H1 (cell line): ENCODE data around the gene STK31. TPM values are rescaled to one million over a fixed set of nuclear protein-coding genes. Genes with fewer than 3 reads are reported as not detected.

ENCODE experiments used
- CTCF ChIA-PET: fragments of 300-600 bp; sonication (Branson Sonifier 250); formaldehyde crosslinking; loops from one replicate; lab custom pipeline; 2021; ENCODE audit not compliant: partially characterized antibody; lab: Charles Lee
- POLR2A ChIA-PET: fragments of 300-600 bp; sonication (Branson Sonifier 250); formaldehyde crosslinking; loops from one replicate; lab custom pipeline; 2021; ENCODE audit warnings: inconsistent platforms; ENCODE audit not compliant: partially characterized antibody; lab: Charles Lee
- DNase-seq, 2 experiments: peaks; one replicate each; pipeline versions ENCODE4 v3.0.0 to v3.0.0-alpha.2; 2010 to 2022; ENCODE audit warnings: low spot score in 2 of 2, low read depth in 1 of 2, mixed read lengths in 1 of 2
- FAIRE-seq: peaks from 2 replicates; lab custom pipeline; 2011; peaks lifted over from hg19 to GRCh38; lab: Jason Lieb, UNC
- H2AFZ ChIP-seq: 2 replicates; pipeline ENCODE4 v1.8.1; 2012; ENCODE audit warnings: low read length, inconsistent platforms
- H2AK5ac ChIP-seq: 2 replicates; pipeline ENCODE4 v1.6.1; 2013; ENCODE audit warnings: low read depth, low read length
- H2BK120ac ChIP-seq: replicated peaks from 2 replicates; pipeline ENCODE3; 2013; ENCODE audit warnings: low read depth, low read length, inconsistent platforms
- H2BK12ac ChIP-seq: 2 replicates; pipeline ENCODE4 v1.6.1; 2013; ENCODE audit warnings: low read depth, low read length
- H2BK15ac ChIP-seq: 2 replicates; pipeline ENCODE4 v1.6.1; 2013; ENCODE audit warnings: low read length
- H2BK20ac ChIP-seq: 2 replicates; pipeline ENCODE4 v1.6.1; 2013; ENCODE audit warnings: low read length
- H2BK5ac ChIP-seq: 2 replicates; pipeline ENCODE4 v1.6.1; 2013; ENCODE audit warnings: low read depth, low read length
- H3K14ac ChIP-seq: 2 replicates; pipeline ENCODE4 v1.6.1; 2013; ENCODE audit warnings: inconsistent platforms; ENCODE audit not compliant: insufficient read length
- H3K18ac ChIP-seq: 2 replicates; pipeline ENCODE4 v1.6.1; 2013; ENCODE audit warnings: low read length; ENCODE audit errors: extremely low read depth
- H3K23ac ChIP-seq: 2 replicates; pipeline ENCODE4 v1.6.1; 2013; ENCODE audit warnings: inconsistent platforms; ENCODE audit not compliant: insufficient read length
- H3K23me2 ChIP-seq: 2 replicates; pipeline ENCODE4 v1.6.1; 2013; ENCODE audit warnings: low read depth, low read length
- H3K27ac ChIP-seq: 2 replicates; pipeline ENCODE4 v1.6.1; 2011; ENCODE audit warnings: low read depth, low read length, inconsistent platforms
- H3K27me3 ChIP-seq, 4 experiments: replicated peaks in 1 of 4; 1 replicate in 1 of 4; 2 replicates in 3 of 4; pipeline versions ENCODE4 v1.6.1 to v1.8.1; 2011 to 2013; ENCODE audit warnings: low read length in 3 of 4, mild to moderate bottlenecking in 3 of 4, inconsistent platforms in 2 of 4, mixed read lengths in 2 of 4, moderate library complexity in 1 of 4; ENCODE audit not compliant: control insufficient read depth in 3 of 4, insufficient read depth in 3 of 4; ENCODE audit errors: extremely low read depth in 1 of 4
- H3K36me3 ChIP-seq, 4 experiments: 2 replicates each; pipeline versions ENCODE4 v1.6.1 to v1.8.1; 2011 to 2013; ENCODE audit warnings: mild to moderate bottlenecking in 4 of 4, low read length in 3 of 4, moderate library complexity in 2 of 4, control low read depth in 1 of 4, inconsistent platforms in 1 of 4; ENCODE audit not compliant: insufficient read depth in 4 of 4, control insufficient read depth in 2 of 4
- H3K4ac ChIP-seq: replicated peaks from 2 replicates; pipeline ENCODE3; 2013; ENCODE audit warnings: low read length, low read depth, mixed read lengths, inconsistent platforms; ENCODE audit not compliant: insufficient read length
- H3K4me1 ChIP-seq, 4 experiments: replicated peaks in 1 of 4; 1 replicate in 1 of 4; 2 replicates in 3 of 4; pipeline versions ENCODE4 v1.6.1 to v1.8.1; 2011 to 2013; ENCODE audit warnings: low read length in 3 of 4, inconsistent platforms in 2 of 4, mixed read lengths in 1 of 4; ENCODE audit not compliant: insufficient read depth in 4 of 4, control insufficient read depth in 3 of 4
- H3K4me2 ChIP-seq, 2 experiments: 2 replicates each; pipeline versions ENCODE4 v1.6.1 to v1.8.1; 2011 to 2013; ENCODE audit warnings: low read depth in 2 of 2, low read length in 2 of 2, control low read depth in 1 of 2, inconsistent platforms in 1 of 2, mild to moderate bottlenecking in 1 of 2; ENCODE audit not compliant: insufficient read depth in 1 of 2
- H3K4me3 ChIP-seq, 4 experiments: fragments of 200-600, 300-600 bp in 1 of 4; sonication (generic), shearing (Covaris generic), sonication (Bioruptor Twin) in 1 of 4; 2 replicates each; pipeline versions ENCODE4 v1.5.1 to v1.8.1; 2011 to 2016; ENCODE audit warnings: low read length in 4 of 4, low read depth in 3 of 4, control low read depth in 2 of 4, inconsistent platforms in 2 of 4, mild to moderate bottlenecking in 2 of 4, mixed read lengths in 1 of 4, moderate library complexity in 1 of 4; ENCODE audit not compliant: insufficient read depth in 2 of 4; ENCODE audit errors: extremely low read depth in 1 of 4
- H3K56ac ChIP-seq: replicated peaks from 2 replicates; pipeline ENCODE3; 2013; ENCODE audit warnings: low read depth, mild to moderate bottlenecking, mixed read lengths, low read length, inconsistent platforms; ENCODE audit not compliant: insufficient read length
- H3K79me1 ChIP-seq: 2 replicates; pipeline ENCODE4 v1.6.1; 2013; ENCODE audit warnings: low read depth, low read length, control low read depth
- H3K79me2 ChIP-seq, 2 experiments: 2 replicates each; pipeline versions ENCODE4 v1.6.1 to v1.8.1; 2012 to 2013; ENCODE audit warnings: low read length in 2 of 2, mild to moderate bottlenecking in 2 of 2, inconsistent platforms in 1 of 2; ENCODE audit not compliant: insufficient read depth in 2 of 2, control insufficient read depth in 1 of 2
- H3K9ac ChIP-seq, 4 experiments: replicated peaks in 1 of 4; 1 replicate in 1 of 4; 2 replicates in 3 of 4; pipeline versions ENCODE4 v1.6.1 to v1.8.1; 2011 to 2013; ENCODE audit warnings: low read depth in 3 of 4, low read length in 3 of 4, control low read depth in 2 of 4, mild to moderate bottlenecking in 2 of 4, moderate library complexity in 2 of 4, inconsistent platforms in 1 of 4; ENCODE audit errors: extremely low read depth in 1 of 4
- H3K9me3 ChIP-seq, 2 experiments: 2 replicates each; pipeline versions ENCODE4 v1.6.1 to v1.8.1; 2012 to 2013; ENCODE audit warnings: mild to moderate bottlenecking in 2 of 2, moderate library complexity in 2 of 2, control low read depth in 1 of 2, inconsistent platforms in 1 of 2, low read depth in 1 of 2, low read length in 1 of 2, mixed read lengths in 1 of 2; ENCODE audit not compliant: insufficient read depth in 2 of 2
- H4K20me1 ChIP-seq, 2 experiments: replicated peaks in 1 of 2; 2 replicates each; pipeline versions ENCODE3 to v1.8.1; 2011 to 2013; ENCODE audit warnings: inconsistent platforms in 2 of 2, low read length in 2 of 2, mild to moderate bottlenecking in 1 of 2; ENCODE audit not compliant: insufficient read depth in 2 of 2, control insufficient read depth in 1 of 2
- H4K5ac ChIP-seq: 2 replicates; pipeline ENCODE4 v1.6.1; 2013; ENCODE audit warnings: low read length, low read depth, mixed read lengths, inconsistent platforms; ENCODE audit not compliant: insufficient read length
- H4K8ac ChIP-seq: 2 replicates; pipeline ENCODE4 v1.8.0; 2013; ENCODE audit warnings: mild to moderate bottlenecking, moderate library complexity, low read length, inconsistent platforms; ENCODE audit not compliant: insufficient read depth; ENCODE audit errors: extremely low read depth
- H4K91ac ChIP-seq: replicated peaks from 2 replicates; pipeline ENCODE3; 2013; ENCODE audit warnings: low read length, mixed read lengths, inconsistent platforms; ENCODE audit not compliant: insufficient read length
- EGR1 ChIP-seq: IDR thresholded peaks from 2 replicates; pipeline ENCODE4 v1.6.1; 2011; ENCODE audit warnings: low read depth, low read length, borderline replicate concordance
- NANOG ChIP-seq: IDR thresholded peaks from 2 replicates; pipeline ENCODE4 v1.6.1; 2011; ENCODE audit warnings: low read length, low read depth, mild to moderate bottlenecking, inconsistent platforms; ENCODE audit not compliant: insufficient read depth, poor library complexity, severe bottlenecking
- NRF1 ChIP-seq: IDR thresholded peaks from 2 replicates; pipeline ENCODE4 v1.6.1; 2011; ENCODE audit warnings: mild to moderate bottlenecking, low read depth, low read length, improper control_type of control experiment
- POLR2A ChIP-seq, 2 experiments: IDR thresholded peaks; 1 replicate in 1 of 2; 2 replicates in 1 of 2; pipeline ENCODE4 v1.6.1; 2011; ENCODE audit warnings: low read depth in 2 of 2, low read length in 2 of 2, mild to moderate bottlenecking in 2 of 2; ENCODE audit errors: control extremely low read depth in 1 of 2
- RAD21 ChIP-seq, 2 experiments: IDR thresholded peaks in 1 of 2; conservative IDR thresholded peaks in 1 of 2; 2 replicates each; pipeline ENCODE4 v1.6.1; 2011; ENCODE audit warnings: low read depth in 2 of 2, low read length in 2 of 2, improper control_type of control experiment in 1 of 2, inconsistent platforms in 1 of 2, mild to moderate bottlenecking in 1 of 2, moderate library complexity in 1 of 2
- SRF ChIP-seq: IDR thresholded peaks from 2 replicates; pipeline ENCODE4 v1.6.1; 2011; ENCODE audit warnings: mild to moderate bottlenecking, low read depth, low read length, moderate library complexity
- TEAD4 ChIP-seq: IDR thresholded peaks from 2 replicates; pipeline ENCODE4 v1.6.1; 2012; ENCODE audit warnings: low read depth, low read length, inconsistent platforms, mixed read lengths
- YY1 ChIP-seq: IDR thresholded peaks from 2 replicates; pipeline ENCODE4 v1.6.1; 2011; ENCODE audit warnings: low read depth, mild to moderate bottlenecking, low read length
- WGBS, 2 experiments: shearing (Covaris generic) in 1 of 2; methylation state at CpG; one replicate each; pipeline versions ENCODE4 v1.1.6 to v1.1.7; 2013 to 2015; ENCODE audit warnings: low lambda C conversion rate in 2 of 2, mixed read lengths in 2 of 2, inconsistent platforms in 1 of 2, low coverage in 1 of 2, missing lambda C conversion rate in 1 of 2; ENCODE audit not compliant: insufficient replicate concordance in 2 of 2, insufficient coverage in 1 of 2, insufficient read length in 1 of 2; ENCODE audit errors: extremely low coverage in 1 of 2, missing lambda C conversion rate in 1 of 2; 5-methylcytosine and 5-hydroxymethylcytosine counted together
- polyA plus RNA-seq, 7 experiments: library from polyadenylated mRNA; depleted of rRNA in 3 of 7; stranded (reverse) in 5 of 7; unstranded in 2 of 7; fragments of >200 nt in 5 of 7; fragments of 200-250 nt in 2 of 7; gene quantifications; 1 replicate in 5 of 7; 2 replicates in 1 of 7; 4 replicates in 1 of 7; pipeline versions ENCODE4 v1.2.1 to v1.2.3, GENCODE V29; 2011 to 2013; ENCODE audit warnings: missing spikeins in 2 of 7, mixed read lengths in 2 of 7
- total RNA-seq: library from RNA; stranded (reverse); fragmentation: NEBNext Ultra II Directional; extraction: Animal tissue kit (Norgen Biotek cat#: 25700); gene quantifications from 2 replicates; pipeline ENCODE4 v1.2.1, GENCODE V29; 2021
- TF ChIP-seq, protein P1 (sequence below), 3 experiments: IDR thresholded peaks; 1 replicate in 2 of 3; 2 replicates in 1 of 3; pipeline versions ENCODE4 v1.5.1 to v1.6.1; 2011; ENCODE audit warnings: low read length in 3 of 3, mild to moderate bottlenecking in 3 of 3, inconsistent platforms in 2 of 3, low read depth in 1 of 3, moderate library complexity in 1 of 3; ENCODE audit not compliant: insufficient read depth in 1 of 3; ENCODE audit errors: control extremely low read depth in 1 of 3
- TF ChIP-seq, protein P2 (sequence below): IDR thresholded peaks from 2 replicates; pipeline ENCODE4 v1.6.1; 2012; ENCODE audit warnings: inconsistent platforms

The STK31 gene
- total and polyA plus RNA-seq, 2 of the 8 experiments (the other 6 are each of a cell fraction or from before 2014, with no cell fraction given) = 0.15 to 0.32 TPM

DNA sequence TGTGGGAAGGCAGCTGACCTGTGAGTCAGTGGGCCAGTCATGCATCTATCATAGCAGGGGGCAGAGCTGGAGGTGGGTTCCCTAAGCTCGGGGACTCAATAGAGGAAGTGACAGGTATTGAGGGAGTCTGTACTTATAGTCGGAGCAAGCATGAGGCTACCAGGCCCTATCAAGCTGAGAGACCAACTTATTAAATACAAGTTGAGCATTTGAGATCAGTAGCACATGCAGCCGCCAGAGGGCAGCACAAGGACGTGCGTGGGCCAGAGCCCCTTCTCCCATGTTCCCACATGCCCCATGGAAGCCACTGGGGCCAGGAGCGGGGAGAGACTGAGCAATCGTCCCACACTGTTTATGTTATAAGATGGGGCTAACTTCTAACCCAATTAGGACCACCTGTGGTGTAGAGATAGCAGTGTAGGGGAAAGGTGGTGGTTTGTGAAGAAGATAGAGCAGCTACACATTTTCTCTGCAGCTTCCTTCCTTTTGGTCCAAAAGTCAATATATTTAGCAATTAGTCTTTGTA lies 13.0 kb upstream of the STK31 start:
- no peak overlapping the region for H3K56ac ChIP-seq
- H3K79me1 ChIP-seq = no peaks in the 10 kb centered on the region
- H4K8ac ChIP-seq = no peak overlapping the region
- no peaks in the 10 kb centered on the region for H3K27me3 ChIP-seq
- H2BK5ac ChIP-seq = no peak overlapping the region
- H3K23me2 ChIP-seq = no peaks in the 10 kb centered on the region
- H3K14ac ChIP-seq = no peak overlapping the region
- H3K4me1 ChIP-seq = no peaks in the 10 kb centered on the region
- no peak overlapping the region for H3K4ac ChIP-seq
- peak; percentile 67 to 86 for DNase-seq
- ChIA-PET POLR2A (interaction anchor here (1.0 to 1.4 kb wide), 4 partner anchors 9 to 43 kb away, joined by 3 to 7 read pairs (median 4); partner anchors contain the start of gene FAM221A), CTCF (interaction anchor here (0.8 to 7.5 kb wide), 30 partner anchors 11 to 478 kb away, joined by 3 to 79 read pairs (median 4); partner anchors contain the start of gene STK31)
- H2AFZ ChIP-seq = no peak overlapping the region
- H2AK5ac ChIP-seq = no peak overlapping the region
- no peak overlapping the region for H3K4me3 ChIP-seq
- H4K20me1 ChIP-seq = peaks cover 0 to 1% of the 10 kb centered on the region in 2 experiments
- H2BK15ac ChIP-seq = no peak overlapping the region
- no peak overlapping the region for H3K27ac ChIP-seq
- no peak overlapping the region for H4K5ac ChIP-seq
- no peak overlapping the region for H2BK20ac ChIP-seq
- no peak overlapping the region for H4K91ac ChIP-seq
- no peak overlapping the region for H3K18ac ChIP-seq
- H3K23ac ChIP-seq = no peak overlapping the region
- peaks cover 0 to 33% (median 16%) of the 10 kb centered on the region in 4 experiments; a peak in 5 of 8 replicates for H3K36me3 ChIP-seq
- H3K9ac ChIP-seq = no peak overlapping the region
- H3K9me3 ChIP-seq = no peaks in the 10 kb centered on the region
- FAIRE-seq = peak; percentile 73
- no peaks in the 10 kb centered on the region for H3K79me2 ChIP-seq
- H3K4me2 ChIP-seq = no peak overlapping the region
- H2BK120ac ChIP-seq = no peak overlapping the region
- no peak overlapping the region for H2BK12ac ChIP-seq
- 36% methylated on average over 7 of the region's 7 CpGs; no CpG with 5 or more reads in 1 of the 2 experiments for WGBS, 2 experiments
- TF ChIP-seq RAD21 (IDR thresholded peaks at IDR 0.05 in 1 of 2, conservative IDR thresholded peaks at IDR 0.05 in 1 of 2; ENCODE audit: low read depth in 2 of 2, low read length in 2 of 2) (peak; percentile 76 to 79), POLR2A (IDR thresholded peaks at IDR 0.05; ENCODE audit: control extremely low read depth in 1 of 2, low read depth in 2 of 2, low read length in 2 of 2) (no peak), NANOG (no peak), YY1 (peak; percentile 53; the same call in 1 of the 2 replicates), SRF (no peak), EGR1 (no peak), TEAD4 (0 out of 2 replicates have a peak, but pooled peaks have one; percentile 24), NRF1 (no peak)
- TF ChIP-seq, protein P1, sequence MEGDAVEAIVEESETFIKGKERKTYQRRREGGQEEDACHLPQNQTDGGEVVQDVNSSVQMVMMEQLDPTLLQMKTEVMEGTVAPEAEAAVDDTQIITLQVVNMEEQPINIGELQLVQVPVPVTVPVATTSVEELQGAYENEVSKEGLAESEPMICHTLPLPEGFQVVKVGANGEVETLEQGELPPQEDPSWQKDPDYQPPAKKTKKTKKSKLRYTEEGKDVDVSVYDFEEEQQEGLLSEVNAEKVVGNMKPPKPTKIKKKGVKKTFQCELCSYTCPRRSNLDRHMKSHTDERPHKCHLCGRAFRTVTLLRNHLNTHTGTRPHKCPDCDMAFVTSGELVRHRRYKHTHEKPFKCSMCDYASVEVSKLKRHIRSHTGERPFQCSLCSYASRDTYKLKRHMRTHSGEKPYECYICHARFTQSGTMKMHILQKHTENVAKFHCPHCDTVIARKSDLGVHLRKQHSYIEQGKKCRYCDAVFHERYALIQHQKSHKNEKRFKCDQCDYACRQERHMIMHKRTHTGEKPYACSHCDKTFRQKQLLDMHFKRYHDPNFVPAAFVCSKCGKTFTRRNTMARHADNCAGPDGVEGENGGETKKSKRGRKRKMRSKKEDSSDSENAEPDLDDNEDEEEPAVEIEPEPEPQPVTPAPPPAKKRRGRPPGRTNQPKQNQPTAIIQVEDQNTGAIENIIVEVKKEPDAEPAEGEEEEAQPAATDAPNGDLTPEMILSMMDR (IDR thresholded peaks at IDR 0.05; ENCODE audit: control extremely low read depth in 1 of 3, insufficient read depth in 1 of 3, low read depth in 1 of 3, low read length in 3 of 3) = peak; percentile 82 to 89 (median 84)
- TF ChIP-seq, protein P2, sequence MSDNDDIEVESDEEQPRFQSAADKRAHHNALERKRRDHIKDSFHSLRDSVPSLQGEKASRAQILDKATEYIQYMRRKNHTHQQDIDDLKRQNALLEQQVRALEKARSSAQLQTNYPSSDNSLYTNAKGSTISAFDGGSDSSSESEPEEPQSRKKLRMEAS = peak; percentile 68
